ENCODE data around the gene RRP12.

DNA sequence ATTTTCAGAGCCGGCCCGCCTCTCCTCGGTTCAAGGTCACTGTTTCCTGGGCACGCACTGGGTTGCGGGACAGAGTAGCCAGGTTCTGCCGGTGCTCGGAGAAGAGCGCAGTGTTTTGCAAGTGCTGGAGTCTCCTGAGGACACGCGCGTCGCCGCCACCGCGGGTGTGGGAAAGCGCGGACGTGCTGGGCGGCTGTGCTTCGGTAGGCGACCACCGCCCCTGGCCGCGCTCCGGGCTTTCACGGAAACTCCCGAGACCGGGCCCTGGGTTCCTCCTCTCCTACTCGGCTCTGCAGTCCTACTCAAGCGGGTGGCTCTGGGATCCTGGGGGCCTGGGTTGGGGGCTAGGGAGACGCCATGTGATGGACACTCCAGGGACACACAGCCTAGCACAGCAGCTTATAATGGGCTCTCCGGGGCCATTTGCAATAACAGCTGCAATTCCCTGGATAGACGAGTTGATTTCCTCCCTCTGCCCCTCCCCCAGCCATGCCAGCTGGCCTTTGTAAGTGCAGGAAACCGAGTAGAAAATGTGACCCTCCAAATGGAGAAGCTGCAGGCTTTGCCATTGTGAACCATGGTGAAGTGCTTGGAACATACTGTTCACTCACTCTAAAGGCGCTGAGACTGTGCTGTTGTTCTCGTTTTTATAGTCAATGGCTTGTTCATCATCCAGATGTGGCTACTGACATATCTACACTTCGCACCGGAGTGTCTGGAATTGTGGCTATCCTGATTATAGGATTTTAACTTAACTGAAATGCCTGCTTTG, 79.9 kb downstream of the RRP12 start:
- no peak for TF ChIP-seq MXI1 (IDR thresholded peaks at IDR 0.05; ENCODE audit: borderline replicate concordance, low read depth, low read length)
- TF ChIP-seq, protein P1, sequence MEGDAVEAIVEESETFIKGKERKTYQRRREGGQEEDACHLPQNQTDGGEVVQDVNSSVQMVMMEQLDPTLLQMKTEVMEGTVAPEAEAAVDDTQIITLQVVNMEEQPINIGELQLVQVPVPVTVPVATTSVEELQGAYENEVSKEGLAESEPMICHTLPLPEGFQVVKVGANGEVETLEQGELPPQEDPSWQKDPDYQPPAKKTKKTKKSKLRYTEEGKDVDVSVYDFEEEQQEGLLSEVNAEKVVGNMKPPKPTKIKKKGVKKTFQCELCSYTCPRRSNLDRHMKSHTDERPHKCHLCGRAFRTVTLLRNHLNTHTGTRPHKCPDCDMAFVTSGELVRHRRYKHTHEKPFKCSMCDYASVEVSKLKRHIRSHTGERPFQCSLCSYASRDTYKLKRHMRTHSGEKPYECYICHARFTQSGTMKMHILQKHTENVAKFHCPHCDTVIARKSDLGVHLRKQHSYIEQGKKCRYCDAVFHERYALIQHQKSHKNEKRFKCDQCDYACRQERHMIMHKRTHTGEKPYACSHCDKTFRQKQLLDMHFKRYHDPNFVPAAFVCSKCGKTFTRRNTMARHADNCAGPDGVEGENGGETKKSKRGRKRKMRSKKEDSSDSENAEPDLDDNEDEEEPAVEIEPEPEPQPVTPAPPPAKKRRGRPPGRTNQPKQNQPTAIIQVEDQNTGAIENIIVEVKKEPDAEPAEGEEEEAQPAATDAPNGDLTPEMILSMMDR (conservative IDR thresholded peaks at IDR 0.05; ENCODE audit: low read depth, low read length): no peak
- no peak for TF ChIP-seq RFX5 (IDR thresholded peaks at IDR 0.05; ENCODE audit: low read depth, low read length)

Measured in IMR-90 (cell line).